Regular cardiac myocyte (primary cell): ENCODE measurements around the gene GHRH. TPM values are rescaled to one million over a fixed set of nuclear protein-coding genes. Genes with fewer than 3 reads are reported as not detected.

Experiments
- total RNA-seq: library from RNA; depleted of rRNA; stranded (reverse); fragments of >200 nt; gene quantifications from 2 replicates; pipeline ENCODE4 v1.2.3, GENCODE V29; 2014

GHRH gene
- total RNA-seq: not detected in 2 replicates

GRCh38 chr20:37261714-37262113 is at the start of gene GHRH:
TSS of gene GHRH (minus strand) at chr20:37261814. CDS start at chr20:37256889, 4,925 bp downstream.

Other genes starting within 250 kb of the GHRH start
- gene RBL1, start 165.8 kb downstream of the GHRH start, total RNA-seq: 11.8 and 16.5 TPM in 2 replicates
- gene RPN2, start 82.5 kb downstream of the GHRH start, total RNA-seq: 202 and 355 TPM in 2 replicates
- 0.38 and 0.56 TPM in 2 replicates for gene MROH8, start 82.3 kb downstream of the GHRH start, total RNA-seq
- gene MANBAL, start 27.8 kb upstream of the GHRH start, total RNA-seq: 16.1 and 21.1 TPM in 2 replicates
- gene SRC, start 84.3 kb upstream of the GHRH start, total RNA-seq: 7.5 and 11.0 TPM in 2 replicates